ENCODE data around the gene CDIP1.

DNA sequence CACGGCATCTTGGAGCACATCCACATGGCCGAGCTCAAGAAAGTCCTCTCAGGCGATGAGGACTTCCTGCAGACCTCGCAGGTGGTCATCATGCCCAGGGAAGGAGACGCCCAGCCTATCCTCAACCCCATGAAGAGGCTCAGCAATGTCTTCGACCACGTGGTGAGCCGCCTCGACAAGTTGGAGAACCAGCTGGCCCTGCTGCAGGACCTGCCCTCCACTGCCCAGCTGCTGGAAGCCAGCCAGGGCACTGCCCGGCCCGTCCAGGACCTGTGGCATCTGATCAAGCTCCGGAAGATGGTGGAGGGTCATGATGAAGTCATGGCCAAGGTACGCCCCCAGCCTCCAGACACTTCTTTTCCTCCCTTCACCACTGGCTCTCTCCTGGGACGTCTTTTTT, 18.0 kb upstream of the CDIP1 start:
- TF ChIP-seq POLR2A (IDR thresholded peaks at IDR 0.05; ENCODE audit: extremely low read depth, insufficient read length), result no peak
- TF ChIP-seq, protein P1, sequence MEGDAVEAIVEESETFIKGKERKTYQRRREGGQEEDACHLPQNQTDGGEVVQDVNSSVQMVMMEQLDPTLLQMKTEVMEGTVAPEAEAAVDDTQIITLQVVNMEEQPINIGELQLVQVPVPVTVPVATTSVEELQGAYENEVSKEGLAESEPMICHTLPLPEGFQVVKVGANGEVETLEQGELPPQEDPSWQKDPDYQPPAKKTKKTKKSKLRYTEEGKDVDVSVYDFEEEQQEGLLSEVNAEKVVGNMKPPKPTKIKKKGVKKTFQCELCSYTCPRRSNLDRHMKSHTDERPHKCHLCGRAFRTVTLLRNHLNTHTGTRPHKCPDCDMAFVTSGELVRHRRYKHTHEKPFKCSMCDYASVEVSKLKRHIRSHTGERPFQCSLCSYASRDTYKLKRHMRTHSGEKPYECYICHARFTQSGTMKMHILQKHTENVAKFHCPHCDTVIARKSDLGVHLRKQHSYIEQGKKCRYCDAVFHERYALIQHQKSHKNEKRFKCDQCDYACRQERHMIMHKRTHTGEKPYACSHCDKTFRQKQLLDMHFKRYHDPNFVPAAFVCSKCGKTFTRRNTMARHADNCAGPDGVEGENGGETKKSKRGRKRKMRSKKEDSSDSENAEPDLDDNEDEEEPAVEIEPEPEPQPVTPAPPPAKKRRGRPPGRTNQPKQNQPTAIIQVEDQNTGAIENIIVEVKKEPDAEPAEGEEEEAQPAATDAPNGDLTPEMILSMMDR (IDR thresholded peaks at IDR 0.05; ENCODE audit: low read depth, low read length), result no peak
- TF ChIP-seq, protein P2, sequence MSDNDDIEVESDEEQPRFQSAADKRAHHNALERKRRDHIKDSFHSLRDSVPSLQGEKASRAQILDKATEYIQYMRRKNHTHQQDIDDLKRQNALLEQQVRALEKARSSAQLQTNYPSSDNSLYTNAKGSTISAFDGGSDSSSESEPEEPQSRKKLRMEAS (IDR thresholded peaks at IDR 0.05; ENCODE audit: low read depth, low read length), result no peak

All from NB4 (cell line).